ELR (cell line): ENCODE data around the gene ABLIM2.

Experiments
- DNase-seq: peaks from one replicate; pipeline ENCODE4 v3.0.0-alpha.2; 2015; ENCODE audit warnings: low read depth

The ABLIM2 gene

GRCh38 chr4:8044244-8044643 is 114.4 kb downstream of the ABLIM2 start:
- DNase-seq, result no peak

- no peak for DNase-seq
Observed at GRCh38 chr4:8043596-8043995, 115.0 kb downstream of the ABLIM2 start.

GRCh38 chr4:8041868-8042267 is 116.7 kb downstream of the ABLIM2 start:
- DNase-seq, result no peak

GRCh38 chr4:8041172-8041571 is 117.4 kb downstream of the ABLIM2 start:
- DNase-seq, result no peak

GRCh38 chr4:8040607-8041006 is 118.0 kb downstream of the ABLIM2 start:
- no peak for DNase-seq

GRCh38 chr4:8039853-8040252 is 118.8 kb downstream of the ABLIM2 start:
- no peak for DNase-seq

GRCh38 chr4:8039290-8039689 is 119.3 kb downstream of the ABLIM2 start:
- DNase-seq, result no peak

GRCh38 chr4:8038719-8039251 is 119.8 kb downstream of the ABLIM2 start:
- no peak for DNase-seq

- DNase-seq, result no peak
Observed at GRCh38 chr4:8038083-8038482, 120.5 kb downstream of the ABLIM2 start.

GRCh38 chr4:8037150-8037769 is 121.4 kb downstream of the ABLIM2 start:
- no peak for DNase-seq

- DNase-seq, result peak; percentile 56
Observed at GRCh38 chr4:8035371-8035780, 123.2 kb downstream of the ABLIM2 start.

- peak; percentile 17 for DNase-seq
Observed at GRCh38 chr4:8033829-8034528, 124.6 kb downstream of the ABLIM2 start.

- DNase-seq, result no peak
Observed at GRCh38 chr4:8033067-8033755, 125.4 kb downstream of the ABLIM2 start.

- DNase-seq, result no peak
Observed at GRCh38 chr4:8032381-8032780, 126.2 kb downstream of the ABLIM2 start.

- DNase-seq, result no peak
Observed at GRCh38 chr4:8030121-8030781, 128.4 kb downstream of the ABLIM2 start.

- DNase-seq, result no peak
Observed at GRCh38 chr4:8029689-8030088, 128.9 kb downstream of the ABLIM2 start.

- DNase-seq, result no peak
Observed at GRCh38 chr4:8028884-8029568, 129.6 kb downstream of the ABLIM2 start.

- DNase-seq, result no peak
Observed at GRCh38 chr4:8028368-8028767, 130.2 kb downstream of the ABLIM2 start.

GRCh38 chr4:8026453-8026852 is 132.2 kb downstream of the ABLIM2 start:
- DNase-seq, result no peak

- DNase-seq, result peak; percentile 32
Observed at GRCh38 chr4:8025668-8026067, 132.9 kb downstream of the ABLIM2 start.

- DNase-seq, result no peak
Observed at GRCh38 chr4:8024073-8024786, 134.4 kb downstream of the ABLIM2 start.
